ENCODE results near the gene LYRM4. TPM values are rescaled to one million over a fixed set of nuclear protein-coding genes. Genes with fewer than 3 reads are reported as not detected.

The LYRM4 gene
- total and polyA plus RNA-seq, 2 experiments from 2014 or later, result 51.0 to 62.0 TPM

DNA sequence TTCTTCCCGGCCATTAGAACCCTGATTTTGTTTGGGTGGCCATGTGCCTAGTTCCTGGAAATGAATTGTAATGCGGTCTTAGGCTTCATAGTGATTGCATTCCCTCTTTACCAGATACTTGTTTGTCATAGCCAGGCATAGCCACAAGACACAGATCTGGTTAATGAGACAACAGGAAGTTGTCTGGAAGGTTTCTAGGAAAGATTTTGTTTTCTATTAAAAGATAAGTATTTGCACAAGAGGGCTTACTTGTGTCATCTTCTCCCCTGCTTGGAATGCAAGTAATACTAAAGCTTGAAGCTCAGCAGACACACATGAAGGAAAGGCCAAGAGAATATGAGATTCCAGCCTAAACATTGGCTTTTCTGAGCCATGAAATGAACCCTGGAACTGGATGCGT lies 13.5 kb upstream of the LYRM4 start:
- peaks cover 37% of the 10 kb centered on the region for H3K4me1 Mint-ChIP-seq
- Histone ChIP-seq H3K4me3 (no peak overlapping the region), H4K20me1 (replicated peaks; ENCODE audit: insufficient read depth) (peaks cover 6% of the 10 kb centered on the region; the same call in 1 of the 2 replicates), H3K79me2 (replicated peaks; ENCODE audit: insufficient read depth) (peaks cover 6% of the 10 kb centered on the region), H3K4me1 (ENCODE audit: insufficient read depth) (peaks cover 24% of the 10 kb centered on the region), H3K9me2 (ENCODE audit: insufficient read depth) (no peaks in the 10 kb centered on the region), H3K4me2 (no peak overlapping the region), H3K27me3 (ENCODE audit: insufficient read depth) (no peaks in the 10 kb centered on the region), H3F3A (replicated peaks; ENCODE audit: low read depth) (no peaks in the 10 kb centered on the region), H2AFZ (no peak overlapping the region), H3K27ac (ENCODE audit: low read depth) (no peak overlapping the region), H3K36me3 (ENCODE audit: insufficient read depth) (no peaks in the 10 kb centered on the region)
- ATAC-seq (no peak), DNase-seq (ENCODE audit: low spot score) (no peak)
- H3K36me3 Mint-ChIP-seq (ENCODE audit: low read depth), result no peaks in the 10 kb centered on the region
- TF ChIP-seq, protein P1, sequence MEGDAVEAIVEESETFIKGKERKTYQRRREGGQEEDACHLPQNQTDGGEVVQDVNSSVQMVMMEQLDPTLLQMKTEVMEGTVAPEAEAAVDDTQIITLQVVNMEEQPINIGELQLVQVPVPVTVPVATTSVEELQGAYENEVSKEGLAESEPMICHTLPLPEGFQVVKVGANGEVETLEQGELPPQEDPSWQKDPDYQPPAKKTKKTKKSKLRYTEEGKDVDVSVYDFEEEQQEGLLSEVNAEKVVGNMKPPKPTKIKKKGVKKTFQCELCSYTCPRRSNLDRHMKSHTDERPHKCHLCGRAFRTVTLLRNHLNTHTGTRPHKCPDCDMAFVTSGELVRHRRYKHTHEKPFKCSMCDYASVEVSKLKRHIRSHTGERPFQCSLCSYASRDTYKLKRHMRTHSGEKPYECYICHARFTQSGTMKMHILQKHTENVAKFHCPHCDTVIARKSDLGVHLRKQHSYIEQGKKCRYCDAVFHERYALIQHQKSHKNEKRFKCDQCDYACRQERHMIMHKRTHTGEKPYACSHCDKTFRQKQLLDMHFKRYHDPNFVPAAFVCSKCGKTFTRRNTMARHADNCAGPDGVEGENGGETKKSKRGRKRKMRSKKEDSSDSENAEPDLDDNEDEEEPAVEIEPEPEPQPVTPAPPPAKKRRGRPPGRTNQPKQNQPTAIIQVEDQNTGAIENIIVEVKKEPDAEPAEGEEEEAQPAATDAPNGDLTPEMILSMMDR (conservative IDR thresholded peaks at IDR 0.05; ENCODE audit: low read depth in 2 of 2), result no peak
- TF ChIP-seq EZH2 (IDR thresholded peaks at IDR 0.05; ENCODE audit: low read depth, unreplicated experiment), result no peak
- TF ChIP-seq REST (IDR thresholded peaks at IDR 0.05; ENCODE audit: unreplicated experiment), result no peak
- TF ChIP-seq STAT1 (IDR thresholded peaks at IDR 0.05; ENCODE audit: unreplicated experiment), result no peak
- TF ChIP-seq NANOG (IDR thresholded peaks at IDR 0.05; ENCODE audit: borderline replicate concordance), result no peak
- no peak for TF ChIP-seq POLR2AphosphoS5 (IDR thresholded peaks at IDR 0.05; ENCODE audit: low read depth)
- TF ChIP-seq ZNF331 (CRISPR knock-in tag; IDR thresholded peaks at IDR 0.05; ENCODE audit: low read depth), result no peak
- no peak for TF ChIP-seq EZH2phosphoT487 (IDR thresholded peaks at IDR 0.05; ENCODE audit: unreplicated experiment)
- no peak for TF ChIP-seq CREB1 (CRISPR knock-in tag; IDR thresholded peaks at IDR 0.05; ENCODE audit: low read depth)
- TF ChIP-seq, protein P2, sequence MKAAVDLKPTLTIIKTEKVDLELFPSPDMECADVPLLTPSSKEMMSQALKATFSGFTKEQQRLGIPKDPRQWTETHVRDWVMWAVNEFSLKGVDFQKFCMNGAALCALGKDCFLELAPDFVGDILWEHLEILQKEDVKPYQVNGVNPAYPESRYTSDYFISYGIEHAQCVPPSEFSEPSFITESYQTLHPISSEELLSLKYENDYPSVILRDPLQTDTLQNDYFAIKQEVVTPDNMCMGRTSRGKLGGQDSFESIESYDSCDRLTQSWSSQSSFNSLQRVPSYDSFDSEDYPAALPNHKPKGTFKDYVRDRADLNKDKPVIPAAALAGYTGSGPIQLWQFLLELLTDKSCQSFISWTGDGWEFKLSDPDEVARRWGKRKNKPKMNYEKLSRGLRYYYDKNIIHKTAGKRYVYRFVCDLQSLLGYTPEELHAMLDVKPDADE (IDR thresholded peaks at IDR 0.05), result no peak
- no peak for TF ChIP-seq ZNF114 (CRISPR knock-in tag; IDR thresholded peaks at IDR 0.05)
- no peak for TF ChIP-seq JUNB (IDR thresholded peaks at IDR 0.05; ENCODE audit: unreplicated experiment)
- TF ChIP-seq, protein P3, sequence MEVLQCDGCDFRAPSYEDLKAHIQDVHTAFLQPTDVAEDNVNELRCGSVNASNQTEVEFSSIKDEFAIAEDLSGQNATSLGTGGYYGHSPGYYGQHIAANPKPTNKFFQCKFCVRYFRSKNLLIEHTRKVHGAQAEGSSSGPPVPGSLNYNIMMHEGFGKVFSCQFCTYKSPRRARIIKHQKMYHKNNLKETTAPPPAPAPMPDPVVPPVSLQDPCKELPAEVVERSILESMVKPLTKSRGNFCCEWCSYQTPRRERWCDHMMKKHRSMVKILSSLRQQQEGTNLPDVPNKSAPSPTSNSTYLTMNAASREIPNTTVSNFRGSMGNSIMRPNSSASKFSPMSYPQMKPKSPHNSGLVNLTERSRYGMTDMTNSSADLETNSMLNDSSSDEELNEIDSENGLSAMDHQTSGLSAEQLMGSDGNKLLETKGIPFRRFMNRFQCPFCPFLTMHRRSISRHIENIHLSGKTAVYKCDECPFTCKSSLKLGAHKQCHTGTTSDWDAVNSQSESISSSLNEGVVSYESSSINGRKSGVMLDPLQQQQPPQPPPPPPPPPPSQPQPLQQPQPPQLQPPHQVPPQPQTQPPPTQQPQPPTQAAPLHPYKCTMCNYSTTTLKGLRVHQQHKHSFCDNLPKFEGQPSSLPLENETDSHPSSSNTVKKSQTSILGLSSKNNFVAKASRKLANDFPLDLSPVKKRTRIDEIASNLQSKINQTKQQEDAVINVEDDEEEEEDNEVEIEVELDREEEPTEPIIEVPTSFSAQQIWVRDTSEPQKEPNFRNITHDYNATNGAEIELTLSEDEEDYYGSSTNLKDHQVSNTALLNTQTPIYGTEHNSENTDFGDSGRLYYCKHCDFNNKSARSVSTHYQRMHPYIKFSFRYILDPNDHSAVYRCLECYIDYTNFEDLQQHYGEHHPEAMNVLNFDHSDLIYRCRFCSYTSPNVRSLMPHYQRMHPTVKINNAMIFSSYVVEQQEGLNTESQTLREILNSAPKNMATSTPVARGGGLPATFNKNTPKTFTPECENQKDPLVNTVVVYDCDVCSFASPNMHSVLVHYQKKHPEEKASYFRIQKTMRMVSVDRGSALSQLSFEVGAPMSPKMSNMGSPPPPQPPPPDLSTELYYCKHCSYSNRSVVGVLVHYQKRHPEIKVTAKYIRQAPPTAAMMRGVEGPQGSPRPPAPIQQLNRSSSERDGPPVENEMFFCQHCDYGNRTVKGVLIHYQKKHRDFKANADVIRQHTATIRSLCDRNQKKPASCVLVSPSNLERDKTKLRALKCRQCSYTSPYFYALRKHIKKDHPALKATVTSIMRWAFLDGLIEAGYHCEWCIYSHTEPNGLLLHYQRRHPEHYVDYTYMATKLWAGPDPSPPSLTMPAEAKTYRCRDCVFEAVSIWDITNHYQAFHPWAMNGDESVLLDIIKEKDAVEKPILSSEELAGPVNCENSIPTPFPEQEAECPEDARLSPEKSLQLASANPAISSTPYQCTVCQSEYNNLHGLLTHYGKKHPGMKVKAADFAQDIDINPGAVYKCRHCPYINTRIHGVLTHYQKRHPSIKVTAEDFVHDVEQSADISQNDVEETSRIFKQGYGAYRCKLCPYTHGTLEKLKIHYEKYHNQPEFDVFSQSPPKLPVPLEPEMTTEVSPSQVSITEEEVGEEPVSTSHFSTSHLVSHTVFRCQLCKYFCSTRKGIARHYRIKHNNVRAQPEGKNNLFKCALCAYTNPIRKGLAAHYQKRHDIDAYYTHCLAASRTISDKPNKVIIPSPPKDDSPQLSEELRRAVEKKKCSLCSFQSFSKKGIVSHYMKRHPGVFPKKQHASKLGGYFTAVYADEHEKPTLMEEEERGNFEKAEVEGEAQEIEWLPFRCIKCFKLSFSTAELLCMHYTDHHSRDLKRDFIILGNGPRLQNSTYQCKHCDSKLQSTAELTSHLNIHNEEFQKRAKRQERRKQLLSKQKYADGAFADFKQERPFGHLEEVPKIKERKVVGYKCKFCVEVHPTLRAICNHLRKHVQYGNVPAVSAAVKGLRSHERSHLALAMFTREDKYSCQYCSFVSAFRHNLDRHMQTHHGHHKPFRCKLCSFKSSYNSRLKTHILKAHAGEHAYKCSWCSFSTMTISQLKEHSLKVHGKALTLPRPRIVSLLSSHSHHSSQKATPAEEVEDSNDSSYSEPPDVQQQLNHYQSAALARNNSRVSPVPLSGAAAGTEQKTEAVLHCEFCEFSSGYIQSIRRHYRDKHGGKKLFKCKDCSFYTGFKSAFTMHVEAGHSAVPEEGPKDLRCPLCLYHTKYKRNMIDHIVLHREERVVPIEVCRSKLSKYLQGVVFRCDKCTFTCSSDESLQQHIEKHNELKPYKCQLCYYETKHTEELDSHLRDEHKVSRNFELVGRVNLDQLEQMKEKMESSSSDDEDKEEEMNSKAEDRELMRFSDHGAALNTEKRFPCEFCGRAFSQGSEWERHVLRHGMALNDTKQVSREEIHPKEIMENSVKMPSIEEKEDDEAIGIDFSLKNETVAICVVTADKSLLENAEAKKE (CRISPR knock-in tag; IDR thresholded peaks at IDR 0.05), result no peak
- no peak overlapping the region for H3K4me3 Mint-ChIP-seq
- H3K27ac Mint-ChIP-seq, result no peak overlapping the region
- H3K27me3 Mint-ChIP-seq (ENCODE audit: insufficient read depth, low read depth, poor library complexity), result peaks cover 2% of the 10 kb centered on the region
- no peaks in the 10 kb centered on the region for H3K9me3 Mint-ChIP-seq
